ENCODE measurements around the gene SLC25A2.

DNA sequence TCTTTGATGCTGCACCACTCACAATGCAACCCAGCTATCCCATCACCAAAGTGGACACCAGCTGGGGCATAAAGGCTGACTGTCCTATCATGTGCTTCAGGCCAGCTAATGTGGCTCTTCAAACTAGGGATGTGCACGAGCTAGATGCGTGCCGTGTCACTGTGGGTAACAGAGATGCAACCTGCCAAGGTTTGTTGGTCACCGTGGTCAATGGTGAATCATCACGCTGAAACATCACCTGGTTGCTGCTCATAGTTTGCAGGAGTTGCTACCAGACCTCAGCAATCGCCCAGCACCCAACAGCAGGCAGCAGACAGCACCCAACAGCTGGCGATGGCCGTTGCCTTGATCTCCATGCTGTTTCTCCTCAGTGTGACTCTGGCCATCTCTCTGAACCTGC is 24.4 kb upstream of the SLC25A2 start:
- TF ChIP-seq, protein P1, sequence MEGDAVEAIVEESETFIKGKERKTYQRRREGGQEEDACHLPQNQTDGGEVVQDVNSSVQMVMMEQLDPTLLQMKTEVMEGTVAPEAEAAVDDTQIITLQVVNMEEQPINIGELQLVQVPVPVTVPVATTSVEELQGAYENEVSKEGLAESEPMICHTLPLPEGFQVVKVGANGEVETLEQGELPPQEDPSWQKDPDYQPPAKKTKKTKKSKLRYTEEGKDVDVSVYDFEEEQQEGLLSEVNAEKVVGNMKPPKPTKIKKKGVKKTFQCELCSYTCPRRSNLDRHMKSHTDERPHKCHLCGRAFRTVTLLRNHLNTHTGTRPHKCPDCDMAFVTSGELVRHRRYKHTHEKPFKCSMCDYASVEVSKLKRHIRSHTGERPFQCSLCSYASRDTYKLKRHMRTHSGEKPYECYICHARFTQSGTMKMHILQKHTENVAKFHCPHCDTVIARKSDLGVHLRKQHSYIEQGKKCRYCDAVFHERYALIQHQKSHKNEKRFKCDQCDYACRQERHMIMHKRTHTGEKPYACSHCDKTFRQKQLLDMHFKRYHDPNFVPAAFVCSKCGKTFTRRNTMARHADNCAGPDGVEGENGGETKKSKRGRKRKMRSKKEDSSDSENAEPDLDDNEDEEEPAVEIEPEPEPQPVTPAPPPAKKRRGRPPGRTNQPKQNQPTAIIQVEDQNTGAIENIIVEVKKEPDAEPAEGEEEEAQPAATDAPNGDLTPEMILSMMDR (IDR thresholded peaks at IDR 0.05; ENCODE audit: low read length): no peak
- no peak for TF ChIP-seq EZH2 (IDR thresholded peaks at IDR 0.05; ENCODE audit: borderline replicate concordance, low read length)
